ENCODE data around the gene CAMP. TPM values are rescaled to one million over a fixed set of nuclear protein-coding genes. Genes with fewer than 3 reads are reported as not detected.

CAMP gene
- polyA plus RNA-seq, 4 donors, result 0.35 to 2.0 TPM; not detected in 2

DNA sequence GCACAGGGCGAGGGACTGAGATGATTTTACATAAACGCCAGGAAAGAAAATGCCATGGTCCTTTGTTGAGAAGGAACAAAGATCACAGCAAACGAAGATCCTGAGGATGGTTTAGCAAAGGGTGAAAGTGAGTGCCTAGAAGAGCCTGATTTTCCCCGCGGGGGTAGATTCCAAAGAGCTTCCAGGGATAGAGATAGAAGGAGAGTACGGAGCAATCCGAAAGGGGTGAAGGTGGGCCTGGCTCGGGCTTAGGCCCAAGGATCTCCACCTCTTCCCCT lies 36.1 kb upstream of the CAMP start:
- peaks cover 0 to 16% (median 0%) of the 10 kb centered on the region in 3 donors for H3K36me3 ChIP-seq (ENCODE audit: control insufficient read depth in 3 of 3, insufficient read depth in 2 of 3, low read depth in 1 of 3, low read length in 3 of 3)
- DNase-seq (peak in 1 of 2 donors; percentile 18), FAIRE-seq (no peak)
- H3K27ac ChIP-seq (ENCODE audit: low read depth in 1 of 3, low read length in 2 of 3), result peak overlapping the region in 1 of 3 donors; percentile 38
- peaks cover 2 to 18% (median 7%) of the 10 kb centered on the region in 3 donors for H3K4me1 ChIP-seq (ENCODE audit: control insufficient read depth in 3 of 3, insufficient read depth in 2 of 3, low read depth in 1 of 3, low read length in 2 of 3)
- WGBS, 3 donors, result 3 to 9% (median 5%) methylated on average over 7 to 8 of the region's 8 CpGs
- peak overlapping the region; percentile 42 to 69 (median 66) for H3K4me3 ChIP-seq (ENCODE audit: low read depth in 1 of 3, low read length in 3 of 3)
- H3K27me3 ChIP-seq (ENCODE audit: control insufficient read depth in 3 of 3, insufficient read depth in 3 of 3, low read length in 3 of 3), result no peaks in the 10 kb centered on the region
- no peaks in the 10 kb centered on the region for H3K9me3 ChIP-seq (ENCODE audit: control insufficient read depth in 2 of 2, insufficient read depth in 1 of 2, low read depth in 1 of 2, low read length in 1 of 2)

DNA sequence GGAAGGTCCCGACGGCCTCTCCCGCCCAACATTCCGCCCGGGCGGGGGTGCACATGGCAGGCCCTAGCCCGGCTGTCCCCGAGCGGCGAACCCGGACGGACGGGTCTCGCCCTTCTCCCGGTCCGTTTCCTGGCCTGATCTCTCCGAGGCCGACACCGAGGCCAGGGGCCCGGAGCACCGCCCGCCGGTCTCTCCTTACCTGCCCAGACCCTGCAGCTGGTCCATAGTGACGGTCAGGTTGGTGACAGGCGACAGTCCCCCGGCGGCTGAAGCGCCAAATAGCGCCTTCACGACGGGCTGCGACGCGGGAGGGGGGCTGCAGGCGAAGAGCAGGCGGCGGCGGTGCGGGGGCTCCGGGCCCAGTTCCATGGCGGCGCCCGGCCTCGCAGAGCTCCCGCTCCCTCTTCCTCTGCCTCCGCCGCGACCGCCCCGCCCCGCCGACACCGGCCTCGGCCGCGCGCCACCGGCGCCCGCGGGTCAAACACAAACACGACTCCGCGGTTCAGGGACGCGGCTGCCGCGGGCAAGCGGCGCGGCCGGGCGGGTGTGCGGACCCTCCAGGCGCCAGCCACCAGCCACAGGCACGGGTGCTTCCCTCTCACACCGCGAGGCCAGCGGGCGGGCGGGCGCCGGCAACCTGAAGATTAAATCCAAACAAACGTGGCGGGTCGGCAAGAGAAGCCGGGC lies 35.6 kb upstream of the CAMP start:
- 1% methylated on average over 47 to 87 of the region's 87 CpGs for WGBS, 3 donors
- Histone ChIP-seq H3K4me1 (ENCODE audit: control insufficient read depth in 3 of 3, insufficient read depth in 2 of 3, low read depth in 1 of 3, low read length in 2 of 3) (peaks cover 2 to 18% (median 7%) of the 10 kb centered on the region in 3 donors), H3K36me3 (ENCODE audit: control insufficient read depth in 3 of 3, insufficient read depth in 2 of 3, low read depth in 1 of 3, low read length in 3 of 3) (peaks cover 0 to 12% (median 0%) of the 10 kb centered on the region in 3 donors), H3K27me3 (ENCODE audit: control insufficient read depth in 3 of 3, insufficient read depth in 3 of 3, low read length in 3 of 3) (no peaks in the 10 kb centered on the region), H3K9me3 (ENCODE audit: control insufficient read depth in 2 of 2, insufficient read depth in 1 of 2, low read depth in 1 of 2, low read length in 1 of 2) (no peaks in the 10 kb centered on the region), H3K4me3 (ENCODE audit: low read depth in 1 of 3, low read length in 3 of 3) (peak overlapping the region; percentile 42 to 69 (median 66)), H3K27ac (ENCODE audit: low read depth in 1 of 3, low read length in 2 of 3) (peak overlapping the region in 2 of 3 donors; percentile 21 to 38)
- FAIRE-seq (no peak), DNase-seq (no peak)

DNA sequence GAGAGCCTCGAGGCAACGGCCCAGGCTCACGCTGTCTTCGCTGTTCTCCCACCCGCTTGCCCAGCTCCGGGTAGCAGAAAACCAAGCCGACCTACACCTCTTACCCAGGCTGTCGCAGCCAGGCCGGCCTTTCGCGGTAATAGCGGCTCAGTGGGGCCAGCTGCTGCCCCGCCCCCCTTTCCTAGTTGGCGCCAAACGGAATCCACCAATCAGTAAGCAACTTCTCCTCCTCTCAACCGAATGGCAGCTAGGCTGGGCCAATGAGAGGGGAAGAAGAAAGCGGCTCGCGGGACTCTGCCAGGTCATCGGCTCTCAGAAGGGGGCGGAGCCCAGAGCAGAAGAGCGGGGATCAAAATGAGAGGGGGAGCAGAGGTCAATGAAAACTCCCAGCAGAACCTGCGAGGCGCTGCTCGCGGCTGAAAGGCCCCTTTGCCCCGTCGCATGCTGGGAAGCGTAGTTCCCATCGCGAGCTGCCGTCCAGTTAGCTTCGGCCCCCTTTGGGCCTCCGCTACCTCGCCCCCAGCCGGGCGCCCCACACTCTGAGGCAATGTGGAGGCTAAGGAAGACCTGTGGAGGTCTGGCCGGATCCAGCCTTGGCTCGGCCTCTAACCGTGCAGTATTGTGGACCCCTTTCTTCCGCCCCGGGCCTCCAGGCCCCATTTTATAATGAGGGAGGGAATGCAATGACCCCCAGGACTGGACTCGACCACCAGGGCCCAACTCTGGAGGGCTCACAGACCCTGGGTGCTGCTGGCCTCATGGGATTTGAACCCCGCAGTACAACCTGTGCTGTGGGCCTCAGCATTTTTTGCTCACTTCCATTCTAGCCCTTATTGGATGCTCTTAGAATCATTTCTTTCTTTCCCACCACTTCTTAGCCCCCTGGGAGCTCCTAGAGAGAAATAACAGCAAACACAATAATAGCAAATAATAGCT lies 34.8 kb upstream of the CAMP start, which contains the start of gene CDC25A:
TSS of gene CDC25A (minus strand) at position 152 of the 936 bp plus-strand sequence. CDS start 470 bp downstream, outside the sequence.
- Histone ChIP-seq H3K9me3 (ENCODE audit: control insufficient read depth in 2 of 2, insufficient read depth in 1 of 2, low read depth in 1 of 2, low read length in 1 of 2) (no peaks in the 10 kb centered on the region), H3K36me3 (ENCODE audit: control insufficient read depth in 3 of 3, insufficient read depth in 2 of 3, low read depth in 1 of 3, low read length in 3 of 3) (peaks cover 0 to 8% (median 0%) of the 10 kb centered on the region in 3 donors), H3K4me1 (ENCODE audit: control insufficient read depth in 3 of 3, insufficient read depth in 2 of 3, low read depth in 1 of 3, low read length in 2 of 3) (peaks cover 2 to 18% (median 7%) of the 10 kb centered on the region in 3 donors), H3K27me3 (ENCODE audit: control insufficient read depth in 3 of 3, insufficient read depth in 3 of 3, low read length in 3 of 3) (no peaks in the 10 kb centered on the region), H3K4me3 (ENCODE audit: low read depth in 1 of 3, low read length in 3 of 3) (peak within 1 kb of the TSS; percentile 42 to 69 (median 66)), H3K27ac (ENCODE audit: low read depth in 1 of 3, low read length in 2 of 3) (peak within 1 kb of the TSS in 2 of 3 donors; percentile 59 to 60)
- DNase-seq (peak; percentile 99 to 100), FAIRE-seq (peak; percentile 47)
- WGBS, 3 donors, result 7 to 10% (median 8%) methylated on average over 38 to 44 of the region's 44 CpGs

DNA sequence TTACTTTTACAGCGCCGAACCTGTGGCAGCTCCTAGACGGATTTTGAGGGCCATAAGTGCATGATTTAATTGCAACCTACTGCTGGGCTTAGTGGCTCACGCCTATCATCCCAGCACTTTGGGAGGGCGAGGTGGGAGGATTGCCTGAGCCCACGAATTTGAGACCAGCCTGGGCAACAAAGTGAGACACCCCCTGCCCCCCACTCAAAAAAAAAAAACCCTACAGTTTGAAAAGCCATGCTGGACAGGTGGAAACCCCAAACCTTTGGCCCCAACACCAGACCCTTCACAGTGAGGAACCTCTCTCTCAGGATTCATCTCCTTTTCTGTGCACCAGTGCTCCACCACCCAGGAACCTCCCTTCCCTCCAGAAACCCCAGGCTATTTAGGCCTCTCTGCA lies 34.0 kb upstream of the CAMP start:
- H3K4me3 ChIP-seq (ENCODE audit: low read depth in 1 of 3, low read length in 3 of 3), result no peak overlapping the region
- 63 to 83% (median 73%) methylated on average over 6 of the region's 6 CpGs for WGBS, 3 donors
- FAIRE-seq, result no peak

DNA sequence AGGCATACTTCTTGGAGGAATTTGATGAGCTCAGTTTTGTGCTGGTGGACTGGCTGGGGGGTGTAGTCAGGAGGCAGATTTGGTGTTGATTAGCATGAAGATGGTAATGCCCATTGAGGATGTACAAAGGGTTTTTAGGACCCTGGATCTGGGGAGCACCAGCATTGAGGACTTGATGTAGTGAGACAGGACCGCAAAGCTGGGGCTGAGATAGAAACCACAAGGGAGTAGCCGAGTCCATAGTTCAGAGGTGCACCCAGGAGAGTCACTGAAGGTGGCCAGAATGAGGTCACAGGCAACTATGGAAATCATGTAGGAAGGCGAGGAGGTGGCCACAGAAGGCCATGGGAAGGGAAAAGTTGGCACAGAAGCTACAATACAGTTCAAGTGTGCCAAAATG lies 32.4 kb upstream of the CAMP start:
- peak overlapping the region in 1 of 3 donors; percentile 69 for H3K27ac ChIP-seq (ENCODE audit: low read depth in 1 of 3, low read length in 2 of 3)
- H3K4me1 ChIP-seq (ENCODE audit: control insufficient read depth in 3 of 3, insufficient read depth in 2 of 3, low read depth in 1 of 3, low read length in 2 of 3), result peaks cover 2 to 13% (median 3%) of the 10 kb centered on the region in 3 donors
- DNase-seq, result peak; percentile 63 to 90
- FAIRE-seq, result no peak
- no peaks in the 10 kb centered on the region for H3K9me3 ChIP-seq (ENCODE audit: control insufficient read depth in 2 of 2, insufficient read depth in 1 of 2, low read depth in 1 of 2, low read length in 1 of 2)
- H3K27me3 ChIP-seq (ENCODE audit: control insufficient read depth in 3 of 3, insufficient read depth in 3 of 3, low read length in 3 of 3), result no peaks in the 10 kb centered on the region
- 23 to 57% (median 45%) methylated on average over 3 of the region's 3 CpGs for whole genome bisulfite sequencing, 3 donors
- H3K36me3 ChIP-seq (ENCODE audit: control insufficient read depth in 3 of 3, insufficient read depth in 2 of 3, low read depth in 1 of 3, low read length in 3 of 3), result no peaks in the 10 kb centered on the region
- no peak overlapping the region for H3K4me3 ChIP-seq (ENCODE audit: low read depth in 1 of 3, low read length in 3 of 3)

More for the DNA sequence above, 34.0 kb upstream of the CAMP start:
- Histone ChIP-seq H3K36me3 (ENCODE audit: control insufficient read depth in 3 of 3, insufficient read depth in 2 of 3, low read depth in 1 of 3, low read length in 3 of 3) (peaks cover 0 to 4% (median 0%) of the 10 kb centered on the region in 3 donors), H3K4me1 (ENCODE audit: control insufficient read depth in 3 of 3, insufficient read depth in 2 of 3, low read depth in 1 of 3, low read length in 2 of 3) (peaks cover 2 to 18% (median 7%) of the 10 kb centered on the region in 3 donors), H3K27me3 (ENCODE audit: control insufficient read depth in 3 of 3, insufficient read depth in 3 of 3, low read length in 3 of 3) (no peaks in the 10 kb centered on the region), H3K27ac (ENCODE audit: low read depth in 1 of 3, low read length in 2 of 3) (no peak overlapping the region), H3K9me3 (ENCODE audit: control insufficient read depth in 2 of 2, insufficient read depth in 1 of 2, low read depth in 1 of 2, low read length in 1 of 2) (no peaks in the 10 kb centered on the region)
- no peak for DNase-seq

DNA sequence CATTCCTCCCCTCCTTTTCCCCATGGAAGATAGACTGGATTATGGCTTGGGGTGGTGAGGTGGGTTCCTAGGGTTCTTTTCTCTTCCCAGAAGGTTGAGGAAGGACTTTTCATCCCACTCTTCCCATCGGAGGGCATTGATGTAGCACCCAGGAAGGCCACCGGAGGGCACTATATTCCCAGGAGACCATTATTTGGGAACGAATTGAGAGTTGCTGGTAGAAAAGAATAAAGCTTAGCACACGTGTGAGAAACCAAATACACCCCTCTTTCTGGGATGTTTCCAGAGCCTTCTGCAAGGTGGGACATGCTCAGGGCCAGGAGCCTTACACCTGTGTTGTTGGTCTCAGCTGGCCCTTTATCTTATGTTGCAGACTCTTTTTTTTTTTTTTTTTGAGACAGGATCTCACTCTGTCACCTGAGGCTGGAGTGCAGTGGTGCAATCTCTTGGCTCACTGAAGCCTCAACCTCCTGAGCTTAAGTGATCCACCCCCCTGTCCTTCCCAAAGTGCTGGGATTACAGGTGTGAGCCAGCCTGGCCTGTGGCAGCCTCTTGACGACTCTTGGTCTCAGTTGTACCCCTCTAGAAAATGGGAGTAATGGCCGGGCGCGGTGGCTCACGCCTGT lies 28.7 kb upstream of the CAMP start:
- Histone ChIP-seq H3K4me1 (ENCODE audit: control insufficient read depth in 3 of 3, insufficient read depth in 2 of 3, low read depth in 1 of 3, low read length in 2 of 3) (peaks cover 0 to 2% (median 1%) of the 10 kb centered on the region in 3 donors), H3K27me3 (ENCODE audit: control insufficient read depth in 3 of 3, insufficient read depth in 3 of 3, low read length in 3 of 3) (no peaks in the 10 kb centered on the region), H3K4me3 (ENCODE audit: low read depth in 1 of 3, low read length in 3 of 3) (no peak overlapping the region), H3K9me3 (ENCODE audit: control insufficient read depth in 2 of 2, insufficient read depth in 1 of 2, low read depth in 1 of 2, low read length in 1 of 2) (no peaks in the 10 kb centered on the region), H3K27ac (ENCODE audit: low read depth in 1 of 3, low read length in 2 of 3) (no peak overlapping the region), H3K36me3 (ENCODE audit: control insufficient read depth in 3 of 3, insufficient read depth in 2 of 3, low read depth in 1 of 3, low read length in 3 of 3) (no peaks in the 10 kb centered on the region)
- 49 to 53% (median 50%) methylated on average over 9 of the region's 9 CpGs for WGBS, 3 donors
- no peak for FAIRE-seq
- peak; percentile 67 to 76 for DNase-seq

DNA sequence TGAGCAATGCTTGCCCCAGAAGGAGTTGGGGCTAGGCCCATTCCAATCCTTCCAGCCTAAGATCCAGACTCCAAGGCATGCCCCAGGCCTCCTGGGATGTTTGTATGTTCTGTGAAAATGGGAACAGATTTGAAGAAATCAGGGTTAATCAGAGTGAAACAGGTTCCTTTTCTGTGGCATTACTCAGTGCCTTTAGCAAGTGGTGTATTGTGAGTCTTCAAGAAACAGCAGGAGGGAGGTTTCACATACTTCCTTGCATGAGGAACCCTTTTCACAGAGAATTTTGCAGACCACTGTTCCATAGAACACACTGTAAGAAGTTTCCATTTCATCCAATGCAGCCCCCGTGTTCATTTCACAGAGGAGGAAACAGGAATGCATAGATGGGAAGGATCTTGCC lies 26.7 kb upstream of the CAMP start:
- FAIRE-seq (no peak), DNase-seq (no peak)
- H3K4me1 ChIP-seq (ENCODE audit: control insufficient read depth in 3 of 3, insufficient read depth in 2 of 3, low read depth in 1 of 3, low read length in 2 of 3), result no peaks in the 10 kb centered on the region
- no peaks in the 10 kb centered on the region for H3K36me3 ChIP-seq (ENCODE audit: control insufficient read depth in 3 of 3, insufficient read depth in 2 of 3, low read depth in 1 of 3, low read length in 3 of 3)
- 64 to 96% (median 82%) methylated on average over 1 of the region's 1 CpG for WGBS, 3 donors
- H3K27ac ChIP-seq (ENCODE audit: low read depth in 1 of 3, low read length in 2 of 3), result no peak overlapping the region
- H3K4me3 ChIP-seq (ENCODE audit: low read depth in 1 of 3, low read length in 3 of 3), result no peak overlapping the region
- no peaks in the 10 kb centered on the region for H3K27me3 ChIP-seq (ENCODE audit: control insufficient read depth in 3 of 3, insufficient read depth in 3 of 3, low read length in 3 of 3)
- H3K9me3 ChIP-seq (ENCODE audit: control insufficient read depth in 2 of 2, insufficient read depth in 1 of 2, low read depth in 1 of 2, low read length in 1 of 2), result no peaks in the 10 kb centered on the region

DNA sequence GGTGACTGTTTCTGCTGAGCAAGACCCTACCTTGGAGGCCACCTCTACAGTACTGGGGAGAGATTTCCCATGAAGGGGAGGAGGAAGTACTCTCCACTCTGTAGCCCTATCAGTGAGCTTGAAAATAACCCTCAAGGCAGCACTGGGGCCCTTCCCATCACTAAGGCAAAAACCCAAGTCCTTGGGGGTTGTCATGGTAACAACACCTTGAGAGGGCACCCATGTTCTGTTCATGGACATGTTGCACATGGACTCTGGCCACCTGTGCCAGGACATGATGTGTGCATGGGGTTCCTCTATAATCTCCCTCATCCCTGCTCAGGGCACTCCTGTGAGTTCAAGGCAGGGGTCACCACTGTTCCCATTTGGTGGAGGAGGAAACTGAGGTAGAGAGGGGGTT lies 24.2 kb upstream of the CAMP start:
- FAIRE-seq (no peak), DNase-seq (no peak)
- Histone ChIP-seq H3K9me3 (ENCODE audit: control insufficient read depth in 2 of 2, insufficient read depth in 1 of 2, low read depth in 1 of 2, low read length in 1 of 2) (no peaks in the 10 kb centered on the region), H3K4me3 (ENCODE audit: low read depth in 1 of 3, low read length in 3 of 3) (no peak overlapping the region), H3K27me3 (ENCODE audit: control insufficient read depth in 3 of 3, insufficient read depth in 3 of 3, low read length in 3 of 3) (no peaks in the 10 kb centered on the region), H3K27ac (ENCODE audit: low read depth in 1 of 3, low read length in 2 of 3) (no peak overlapping the region), H3K4me1 (ENCODE audit: control insufficient read depth in 3 of 3, insufficient read depth in 2 of 3, low read depth in 1 of 3, low read length in 2 of 3) (no peaks in the 10 kb centered on the region), H3K36me3 (ENCODE audit: control insufficient read depth in 3 of 3, insufficient read depth in 2 of 3, low read depth in 1 of 3, low read length in 3 of 3) (no peaks in the 10 kb centered on the region)
